Measurements from ENCODE around the gene SLC5A3.
A peak's percentile ranks its signal among the peaks of the same experiment; 100 is the strongest.

The SLC5A3 gene

DNA sequence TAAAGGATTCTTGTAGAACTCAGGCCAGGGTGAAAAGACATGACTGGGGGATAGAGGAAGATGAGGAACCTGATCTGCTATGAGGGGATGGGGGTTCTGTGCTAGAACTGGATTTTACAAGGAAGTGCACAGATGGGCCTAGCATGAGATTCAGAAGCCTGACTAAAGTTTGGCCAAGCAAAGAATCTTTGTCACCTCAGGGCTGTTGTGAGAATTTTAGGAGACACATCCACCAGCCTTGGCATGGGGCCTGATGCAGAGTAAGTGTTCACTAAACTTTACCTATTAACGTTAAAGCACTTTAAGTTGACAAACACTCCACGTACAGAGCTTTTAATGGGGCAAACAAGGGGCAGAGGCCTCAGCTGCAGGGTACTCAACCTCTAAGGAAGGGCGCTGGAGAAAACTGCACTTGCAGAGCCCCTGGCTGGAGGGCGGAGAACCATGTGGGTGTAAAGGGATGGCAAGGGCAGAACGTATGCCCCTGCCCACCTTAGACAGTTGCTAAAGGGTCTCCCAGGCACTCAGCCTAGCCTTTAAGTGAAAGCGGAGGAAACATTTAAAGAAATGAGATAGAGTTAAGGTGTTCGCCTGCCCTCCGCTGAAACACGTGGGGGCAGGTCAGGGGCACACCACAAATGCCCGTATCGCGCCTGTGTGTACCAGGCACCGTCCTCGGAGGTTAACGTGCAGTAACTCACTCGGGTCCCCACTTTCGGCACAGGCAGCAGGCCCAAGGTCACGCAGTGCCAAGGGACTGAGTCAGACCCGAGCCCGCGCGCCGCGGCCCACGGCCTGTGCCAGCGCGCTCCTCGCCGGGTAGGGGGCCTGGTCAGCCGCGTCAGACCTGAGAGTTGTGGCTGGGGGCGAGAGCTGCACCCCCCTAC, 990 bp upstream of the SLC5A3 start:
- DNase-seq, result no peak

DNA sequence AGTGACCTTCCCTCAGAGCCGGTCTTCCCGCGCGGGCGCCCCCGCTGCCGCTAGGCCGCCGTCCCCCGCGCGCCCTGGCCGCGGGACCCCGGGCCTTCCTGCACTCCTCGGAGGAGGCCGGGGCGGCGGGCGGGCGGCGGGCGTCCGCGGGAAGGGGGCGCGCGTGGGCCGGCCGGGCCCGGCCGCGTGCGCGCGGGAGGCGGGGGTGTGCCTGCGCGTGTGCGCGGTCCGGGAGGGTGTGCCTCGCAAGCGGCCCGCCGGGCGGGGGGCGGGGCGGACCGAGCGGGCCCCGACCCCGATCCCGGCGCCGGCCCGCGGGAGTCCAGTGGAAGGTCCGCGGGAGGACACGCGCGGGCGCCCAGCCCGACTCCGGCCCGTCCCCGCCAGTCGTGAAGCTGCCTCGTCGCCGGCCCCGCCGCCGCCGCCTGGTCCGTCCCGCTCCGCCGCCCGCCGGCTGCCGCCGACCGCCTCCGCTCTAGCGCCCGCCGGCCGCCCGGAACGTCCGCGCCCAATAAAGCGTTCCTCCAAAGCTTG, 438 bp downstream of the SLC5A3 start:
- DNase-seq, result peak; percentile 63

DNA sequence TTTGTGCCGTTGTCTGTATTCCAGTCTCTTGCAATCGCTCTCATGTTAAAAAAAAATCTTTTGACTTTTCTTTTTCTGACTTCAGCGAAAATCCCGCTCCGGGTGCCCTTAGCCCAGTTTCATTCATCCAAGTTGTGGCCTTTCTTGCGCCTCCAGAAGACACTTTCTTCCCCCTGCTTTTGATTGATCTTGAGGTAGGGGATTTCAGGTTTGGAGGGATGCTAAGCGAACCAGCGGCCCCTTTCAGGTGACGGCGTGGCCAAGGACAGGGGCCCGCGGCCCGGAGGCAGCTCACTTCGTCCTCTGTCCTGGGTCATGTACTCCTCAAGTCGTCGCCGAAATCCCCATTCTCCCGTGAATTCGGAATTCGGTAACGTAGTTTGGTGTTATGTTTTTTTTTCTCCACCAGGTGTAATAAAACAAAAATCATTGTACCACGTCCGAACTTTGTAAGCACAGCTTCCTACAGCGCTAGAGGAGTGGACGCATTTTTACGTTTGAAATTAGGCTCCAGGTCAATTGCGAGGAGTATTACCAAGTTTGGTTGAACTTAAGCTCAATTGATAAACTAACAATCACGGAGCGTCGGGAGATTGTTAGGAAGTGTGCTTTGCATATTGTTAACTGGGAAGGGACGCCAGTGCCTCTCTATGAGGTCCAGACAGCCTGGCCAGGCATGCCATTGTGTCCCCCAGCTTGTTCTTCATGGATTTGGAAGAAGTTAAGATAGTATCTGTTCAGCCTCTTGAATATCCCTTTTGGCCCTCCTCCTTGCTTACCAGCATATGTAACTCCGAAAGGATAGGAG, 1.1 kb downstream of the SLC5A3 start:
- no peak for DNase-seq

GRCh38 chr21:34075091-34075425, 1.7 kb downstream of the SLC5A3 start:
- DNase-seq, result no peak

DNA sequence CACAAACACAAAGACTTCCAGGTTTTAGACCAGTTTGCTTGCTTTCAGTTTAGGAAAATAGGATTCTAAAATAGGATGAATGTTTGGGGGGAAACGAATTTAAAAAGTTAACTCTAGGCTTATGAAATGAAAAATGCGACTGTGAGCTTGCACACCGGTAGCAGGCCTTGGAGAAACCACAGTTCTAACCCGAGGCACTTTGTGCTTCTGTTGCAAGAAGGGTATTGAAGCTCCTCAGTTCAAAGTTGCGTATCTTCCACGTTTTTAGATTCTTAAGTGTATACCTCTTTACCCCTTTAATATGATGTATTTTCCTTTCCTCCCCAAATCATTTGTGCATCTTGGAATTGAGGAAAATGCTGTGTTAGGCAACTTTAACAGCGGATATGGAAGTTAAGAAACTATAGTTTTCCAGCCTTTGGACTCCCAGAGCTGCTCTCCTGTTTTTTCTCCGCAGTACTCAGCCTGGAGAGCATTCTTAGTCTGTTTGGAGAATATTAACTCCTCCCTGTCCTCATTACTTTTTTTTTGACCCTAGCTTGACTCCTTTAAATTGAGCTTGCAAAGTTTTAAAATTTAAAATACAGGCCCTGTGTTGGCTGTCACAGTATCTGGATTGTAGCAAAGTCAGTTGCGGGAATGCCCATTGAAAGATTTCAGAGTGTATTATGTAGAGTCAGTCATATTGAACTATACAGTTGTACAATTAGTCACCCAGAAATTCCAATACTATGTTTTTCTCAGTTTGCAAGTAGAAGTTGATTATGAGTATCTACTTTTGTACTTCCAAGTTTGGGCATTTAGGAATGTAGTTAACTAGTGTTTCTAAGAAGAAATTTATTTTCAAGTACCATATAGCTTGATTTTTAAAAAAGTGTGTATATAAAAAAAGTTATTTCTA, 2.6 kb downstream of the SLC5A3 start:
- no peak for DNase-seq

DNA sequence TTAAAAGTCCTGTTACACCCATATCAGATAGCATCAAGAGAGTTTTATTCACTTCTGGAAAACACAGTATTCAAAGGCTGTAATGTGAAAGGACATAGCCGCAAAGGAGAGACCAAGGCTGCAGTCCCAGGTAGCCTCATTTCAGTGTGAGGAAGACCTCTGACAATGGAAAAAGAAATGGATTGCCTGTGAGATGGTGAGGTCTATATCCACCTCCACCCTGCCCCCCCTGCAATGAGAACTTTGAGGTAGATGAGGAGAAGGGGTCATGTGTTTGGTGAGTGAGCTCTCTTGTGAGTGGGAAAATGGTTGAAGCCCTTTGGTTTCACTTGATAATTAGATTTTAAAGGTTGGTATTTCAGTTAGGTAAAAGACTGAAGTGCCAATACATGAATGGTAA, 3.5 kb downstream of the SLC5A3 start:
- no peak for DNase-seq

GRCh38 chr21:34077888-34078287, 4.5 kb downstream of the SLC5A3 start:
- DNase-seq, result peak; percentile 40

DNA sequence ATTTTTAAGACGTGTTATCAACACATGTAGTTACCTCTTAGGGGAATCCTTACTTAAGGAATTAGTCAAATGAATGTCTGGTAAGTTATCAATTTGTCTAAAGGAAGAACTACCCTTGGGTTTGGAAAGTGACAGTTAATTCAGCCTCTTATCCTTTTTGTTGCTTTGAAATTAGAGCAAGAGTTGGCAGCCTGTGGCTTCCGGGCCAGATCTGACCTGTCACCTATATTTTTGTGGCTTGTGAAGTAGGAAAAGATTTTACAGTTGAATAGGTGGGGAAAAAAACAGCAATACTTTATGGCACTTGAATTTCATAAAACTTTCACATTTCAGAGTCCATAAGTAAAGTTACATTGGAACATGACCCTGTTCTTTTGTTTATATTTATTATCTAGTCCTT, 5.5 kb downstream of the SLC5A3 start:
- no peak for DNase-seq

- no peak for DNase-seq
These were observed 7.3 kb downstream of the SLC5A3 start for GRCh38 chr21:34080710-34081109.

GRCh38 chr21:34082769-34083168, 9.4 kb downstream of the SLC5A3 start:
- no peak for DNase-seq

DNA sequence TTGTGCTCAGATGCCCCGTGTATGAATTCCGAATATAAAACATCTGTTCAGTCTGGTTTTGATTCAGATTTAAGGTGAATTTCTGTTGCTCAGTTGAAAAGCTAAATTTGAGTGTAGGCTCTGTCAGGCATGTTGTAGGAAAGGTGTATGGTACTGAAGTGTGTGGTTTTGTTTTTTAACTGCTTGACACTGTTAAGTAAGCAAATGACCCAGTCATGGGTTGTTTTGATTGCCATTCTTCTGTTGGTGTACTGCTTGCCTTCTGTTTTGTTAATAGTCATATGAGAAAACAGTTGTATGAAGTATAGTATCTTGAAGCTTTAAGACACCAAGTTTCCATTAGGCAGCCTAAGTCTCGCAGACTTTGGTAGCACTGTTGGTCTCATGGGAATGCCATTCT, 10.0 kb downstream of the SLC5A3 start:
- DNase-seq, result no peak

GRCh38 chr21:34085129-34085528, 11.8 kb downstream of the SLC5A3 start:
- DNase-seq, result no peak

GRCh38 chr21:34086887-34087306, 13.5 kb downstream of the SLC5A3 start:
- peak; percentile 76 for DNase-seq

DNA sequence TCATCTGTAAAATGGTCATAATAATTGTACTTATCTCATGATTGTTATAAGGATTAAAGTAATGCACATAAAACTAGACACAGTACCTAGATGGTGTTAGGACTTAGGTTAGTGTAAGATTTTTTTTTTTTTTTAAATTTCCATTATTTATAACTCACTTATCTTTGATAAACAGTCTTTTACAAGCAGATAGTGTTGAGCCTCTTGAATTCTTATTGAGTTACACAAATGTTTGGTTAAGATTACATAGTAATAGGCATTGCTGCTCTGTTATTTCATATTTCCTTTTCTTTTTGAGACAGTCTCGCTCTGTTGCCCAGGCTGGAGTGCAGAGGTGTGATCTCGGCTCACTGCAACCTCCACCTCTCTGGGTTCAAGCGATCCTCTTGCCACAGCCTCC, 15.4 kb downstream of the SLC5A3 start:
- DNase-seq, result no peak

GRCh38 chr21:34091032-34091431, 17.7 kb downstream of the SLC5A3 start:
- no peak for DNase-seq

DNA sequence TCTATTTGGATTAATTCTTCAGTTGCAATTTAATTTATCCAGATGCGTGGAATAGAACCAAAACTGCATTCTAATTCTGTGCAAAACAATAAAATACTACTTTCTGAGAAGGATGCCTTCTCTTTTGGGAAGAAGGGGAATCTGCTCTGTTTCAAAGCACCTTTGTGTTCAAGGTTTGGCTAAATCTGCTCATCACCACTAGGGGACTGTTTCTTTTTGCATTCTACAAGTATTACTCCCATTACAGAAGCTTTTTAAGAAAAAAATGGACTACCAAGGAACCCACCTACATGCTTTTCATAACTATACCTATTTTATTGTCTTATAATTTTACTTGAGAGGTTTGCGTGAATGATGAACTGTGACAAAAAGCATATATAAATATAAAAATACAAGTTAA, 18.2 kb downstream of the SLC5A3 start:
- DNase-seq, result peak; percentile 41

- DNase-seq, result peak; percentile 30
These were observed 19.0 kb downstream of the SLC5A3 start for GRCh38 chr21:34092262-34092921.

DNA sequence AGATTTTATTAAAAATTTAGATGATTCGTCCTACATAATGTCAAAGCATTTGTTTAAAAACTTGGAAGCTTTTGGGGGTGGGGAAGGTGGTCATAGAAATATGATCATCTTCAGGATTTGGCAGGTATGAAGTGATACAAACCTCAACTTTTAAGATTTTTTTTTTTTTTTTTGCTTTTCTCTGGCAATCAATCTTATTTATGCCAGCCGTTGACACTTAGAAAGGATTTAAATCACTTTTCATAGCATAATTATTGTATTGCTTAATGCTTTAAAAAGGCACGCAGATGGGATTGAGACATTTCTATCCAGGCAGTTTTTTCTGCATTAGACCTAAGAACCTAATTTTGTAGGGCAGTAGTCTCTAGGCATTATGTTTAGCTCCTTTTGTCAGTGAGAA, 19.7 kb downstream of the SLC5A3 start:
- DNase-seq, result no peak

DNA sequence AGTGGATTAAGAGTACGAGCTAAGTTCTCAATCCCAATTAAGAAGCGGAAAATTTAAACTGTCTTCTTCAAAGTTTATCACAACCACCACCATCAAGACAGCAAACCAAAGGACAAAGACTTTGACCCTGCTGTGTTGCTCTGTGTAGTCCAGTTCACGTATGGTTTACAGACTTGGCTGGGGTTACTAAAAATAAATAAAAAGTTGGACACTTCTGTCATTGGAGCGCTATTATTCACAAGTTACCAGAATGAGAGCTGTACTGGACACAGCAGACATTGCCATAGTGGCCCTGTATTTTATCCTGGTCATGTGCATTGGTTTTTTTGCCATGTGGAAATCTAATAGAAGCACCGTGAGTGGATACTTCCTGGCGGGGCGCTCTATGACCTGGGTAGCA, 21.6 kb downstream of the SLC5A3 start:
- DNase-seq, result no peak

DNA sequence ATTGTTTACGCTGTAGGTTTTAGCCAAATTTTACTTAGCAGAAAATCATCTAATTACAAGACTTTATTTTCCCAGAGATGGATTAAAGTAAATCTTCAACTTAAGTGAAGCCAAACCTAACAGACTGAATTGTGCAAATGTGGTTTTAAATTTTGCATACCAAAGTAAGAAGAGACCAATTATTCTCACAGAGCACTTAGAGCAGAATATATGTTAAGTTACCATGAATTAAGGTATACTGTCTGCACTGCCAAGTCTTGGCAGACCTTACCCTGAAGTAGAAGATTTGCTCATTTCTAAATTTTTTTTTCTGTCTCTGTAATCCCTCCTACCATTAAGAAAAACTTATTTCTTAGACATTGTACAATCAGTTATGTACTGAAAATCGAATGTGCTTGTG, 24.1 kb downstream of the SLC5A3 start:
- DNase-seq, result no peak

DNA sequence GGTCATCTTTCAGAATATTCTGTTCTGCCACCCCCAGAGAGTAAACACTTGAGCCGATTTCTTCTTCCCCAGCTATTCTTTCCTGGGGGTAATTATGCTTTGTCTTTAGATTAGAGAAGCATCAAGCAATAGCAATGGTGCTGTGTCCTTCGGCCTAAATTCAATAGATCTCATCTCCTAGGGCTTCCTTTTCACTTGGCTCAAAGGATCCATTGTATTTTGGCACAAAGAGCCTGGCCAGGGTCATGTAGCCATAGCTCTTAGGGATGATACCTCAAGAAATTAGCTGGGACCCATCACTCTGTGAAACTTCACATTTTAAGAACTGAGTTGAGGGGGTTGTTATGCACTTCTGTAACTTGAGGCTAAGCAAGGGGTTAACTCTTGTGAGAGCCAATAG, 27.0 kb downstream of the SLC5A3 start:
- DNase-seq, result no peak

- DNase-seq, result no peak
These were observed 27.4 kb downstream of the SLC5A3 start for GRCh38 chr21:34100790-34101189.

All from hematopoietic multipotent progenitor cell treated with erythropoietin and hydrocortisone succinate and interleukin-3 and kit ligand, for 4 days (in vitro differentiated cells).